Activated CD4-positive, CD25-positive, alpha-beta regulatory T cell treated with anti-CD3 and anti-CD28 coated beads, Interleukin-2, amount 50 U/mL, for 24 hours (primary cell): ENCODE results near the gene MMADHC.
"Not testable (repeated sequence)": the region's sequence is repeated elsewhere in the genome, so short reads cannot be mapped to it uniquely, and the experiment has no call there.

Experiments used
- ATAC-seq, 2 donors: fragments of 150-1000 bp; cut with Tn5 transposase; one replicate each; pipeline ENCODE4 v1.10.0; 2021; ENCODE audit warnings: mild to moderate bottlenecking in 1 of 2, moderate library complexity in 1 of 2

Gene MMADHC

DNA sequence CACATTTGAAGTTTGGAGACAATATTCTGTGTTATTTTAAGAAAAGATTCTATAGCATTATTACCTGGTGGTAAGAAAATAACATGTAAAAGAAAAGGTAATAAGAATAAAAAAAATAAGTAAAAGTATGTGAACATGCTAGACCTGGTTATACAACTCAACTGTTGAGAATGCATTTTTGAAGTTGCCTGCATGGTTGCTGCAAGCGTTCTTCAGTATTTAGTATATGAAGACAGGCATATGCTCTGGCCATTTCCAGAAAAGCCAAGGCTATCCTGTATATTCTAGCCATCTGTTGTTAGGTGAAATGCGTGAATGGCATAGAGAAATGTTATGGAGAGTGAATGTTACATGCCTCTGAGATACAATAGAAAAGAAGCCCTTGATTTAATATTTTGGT, 6.8 kb upstream of the MMADHC start:
- no peak for ATAC-seq

DNA sequence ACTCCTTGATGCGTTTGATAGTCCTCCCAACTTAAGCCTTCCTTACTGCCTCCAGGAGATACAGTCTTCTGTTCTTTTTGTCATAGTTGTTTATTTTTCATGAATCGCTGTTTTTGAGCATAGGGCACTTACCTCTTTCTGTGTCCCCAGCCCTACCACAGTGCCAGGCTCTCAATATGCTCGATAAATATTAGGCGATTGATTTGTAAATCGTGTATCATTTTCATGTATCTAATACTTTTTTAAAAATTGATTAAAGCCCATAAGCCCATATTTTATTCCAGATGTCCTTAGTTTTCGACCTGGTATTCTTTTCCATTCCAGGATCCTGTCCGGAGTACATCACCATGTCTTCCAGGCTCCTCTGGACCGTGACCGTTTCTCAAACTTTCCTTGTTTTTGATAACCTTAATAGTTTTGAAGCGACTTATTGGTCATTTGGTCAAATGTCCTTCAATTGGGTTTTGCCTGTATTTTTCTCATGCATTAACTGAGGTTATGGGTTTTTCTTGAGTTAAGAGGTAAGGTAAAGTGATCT, 444 bp upstream of the MMADHC start:
- ATAC-seq = peak; percentile 2 to 4

DNA sequence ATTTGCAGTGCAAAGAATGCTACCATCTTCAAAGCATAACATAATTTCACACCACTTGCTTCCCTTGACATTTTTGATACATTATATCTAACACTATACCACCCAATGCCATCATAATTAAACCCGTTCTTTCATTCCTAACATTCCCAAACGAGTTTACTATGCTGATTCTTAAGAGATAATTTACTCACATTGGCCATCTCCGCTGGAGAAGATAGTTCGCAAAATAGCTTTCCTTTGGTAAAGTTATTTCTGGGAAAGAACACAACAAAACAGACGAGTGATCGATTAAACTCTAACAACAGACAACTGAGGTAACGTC, 716 bp downstream of the MMADHC start:
- no peak for ATAC-seq

DNA sequence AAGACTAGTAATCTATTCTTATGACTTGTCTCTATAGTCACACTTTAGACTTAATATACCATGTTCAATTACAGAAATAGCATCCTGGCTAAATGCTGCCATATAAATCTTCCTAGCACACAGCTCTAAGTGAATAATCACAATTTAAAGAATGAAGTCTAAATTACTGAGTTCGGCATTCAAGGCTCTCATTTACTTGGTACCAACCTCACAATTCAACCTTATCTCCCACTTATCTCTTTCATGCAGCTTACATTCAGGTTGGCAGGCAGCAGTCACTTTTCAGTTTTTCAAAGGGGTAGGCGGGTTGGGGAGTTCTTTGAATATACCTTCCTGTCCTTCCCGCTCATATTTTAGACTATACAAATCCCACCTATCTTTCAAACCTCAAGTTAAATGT, 1.5 kb downstream of the MMADHC start:
- no peak for ATAC-seq

DNA sequence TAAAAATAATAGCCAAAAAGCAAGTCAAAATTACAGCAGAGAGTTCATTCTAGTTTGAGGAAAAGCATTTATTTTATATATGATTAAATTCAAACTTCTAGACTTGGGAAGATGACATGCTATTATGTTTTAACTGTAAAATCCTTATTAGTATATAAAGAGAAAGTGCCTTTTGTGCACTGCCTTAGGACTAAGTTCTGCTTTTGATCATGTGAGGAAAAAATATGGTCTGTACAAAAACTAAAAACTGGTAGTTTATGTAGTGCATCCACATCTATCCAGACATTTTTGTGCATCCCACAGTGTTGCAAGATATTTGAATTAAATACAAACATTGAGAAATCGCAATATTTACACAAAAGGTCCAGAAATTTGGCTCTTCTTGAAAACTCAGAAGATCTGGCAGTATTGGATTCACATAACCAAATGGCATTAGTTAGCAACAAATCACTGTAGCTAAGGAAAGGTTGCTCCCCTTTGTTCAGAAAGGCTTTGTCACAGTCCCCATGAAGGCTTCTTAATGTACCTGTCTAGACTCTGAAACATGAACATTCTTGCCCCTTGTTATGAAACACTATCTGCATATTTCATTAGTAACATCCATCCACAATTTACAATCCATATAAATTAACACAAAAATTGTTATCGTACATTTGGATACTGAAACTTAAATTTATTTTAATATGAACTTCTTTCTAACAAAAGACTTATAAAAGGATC, 2.2 kb downstream of the MMADHC start:
- no peak for ATAC-seq

DNA sequence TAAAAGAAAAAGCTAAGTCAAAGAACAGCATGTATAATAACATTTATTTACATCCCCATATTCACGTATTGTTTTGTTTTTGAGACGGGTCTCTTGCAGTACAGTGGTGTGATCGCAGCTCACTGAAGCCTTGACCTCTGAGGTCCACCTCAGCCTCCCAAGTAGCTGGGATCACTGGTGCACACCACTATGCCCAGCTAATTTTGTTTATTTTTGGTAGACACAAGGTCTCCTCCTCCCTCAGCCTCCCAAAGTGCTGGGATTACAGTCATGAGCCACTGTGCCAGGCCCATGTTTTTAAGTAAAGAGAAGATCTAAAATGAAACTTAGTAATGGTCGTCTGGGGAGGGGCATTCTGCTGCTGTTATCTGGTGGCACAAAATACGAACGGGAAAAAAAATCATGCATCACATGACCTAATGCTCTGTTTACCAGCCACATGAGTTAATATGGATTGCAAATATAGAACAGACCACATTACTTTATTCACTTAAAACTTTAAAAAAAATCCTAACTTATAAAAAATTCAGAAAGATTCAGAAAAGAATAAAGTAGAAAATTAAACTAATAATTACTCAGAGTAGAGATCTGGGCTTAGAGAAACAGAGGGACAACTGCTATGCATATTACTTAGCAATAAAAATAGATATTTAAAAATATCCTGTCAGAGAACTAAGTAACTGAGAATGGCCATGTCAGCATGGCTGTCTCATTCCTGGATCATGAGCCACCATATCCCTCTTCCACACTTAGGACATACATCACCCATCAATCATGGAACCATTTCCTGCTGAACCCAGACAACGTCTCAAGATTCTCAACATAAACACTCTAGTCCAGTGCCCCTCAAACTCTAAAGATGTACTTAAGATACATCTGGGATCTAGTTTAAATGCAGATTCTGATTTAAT, 7.3 kb downstream of the MMADHC start:
- no peak for ATAC-seq

DNA sequence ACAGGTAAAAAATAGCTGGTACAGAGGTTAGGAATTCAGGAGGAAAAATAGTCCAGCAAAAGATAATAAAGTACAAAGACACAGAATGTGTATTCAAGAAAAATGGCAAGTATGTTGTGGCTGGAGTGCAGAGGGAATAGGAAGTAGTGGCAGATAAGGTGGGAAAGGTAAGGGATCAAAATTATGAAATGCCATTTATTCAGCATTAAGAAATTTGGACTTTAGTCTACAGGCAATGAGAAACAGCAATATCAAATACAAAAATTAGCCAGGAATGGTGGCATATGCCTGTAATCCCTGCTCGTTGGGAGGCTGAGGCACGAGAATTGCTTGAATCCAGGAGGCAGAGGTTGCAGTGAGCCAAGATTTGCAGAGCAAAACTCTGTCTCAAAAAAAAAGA, 10.3 kb downstream of the MMADHC start:
- no peak for ATAC-seq

DNA sequence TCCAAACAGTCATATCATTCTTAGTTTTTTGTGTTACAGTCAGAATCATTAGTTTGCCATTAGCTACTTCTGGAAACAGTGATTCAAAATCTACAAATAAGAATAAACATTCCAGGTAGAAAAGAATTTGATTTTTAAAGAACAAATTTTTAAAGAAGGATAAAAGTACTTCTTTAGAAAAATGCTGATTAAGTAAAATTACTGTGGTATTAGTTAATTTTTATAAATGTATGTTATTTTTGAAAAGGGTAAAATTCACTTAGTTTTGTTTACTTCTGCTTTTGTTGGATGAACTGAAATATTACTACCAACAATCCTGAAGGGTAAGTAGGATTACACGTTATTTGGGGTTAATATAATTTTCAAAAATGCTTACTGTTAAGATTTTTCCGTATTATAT, 11.8 kb downstream of the MMADHC start:
- no peak for ATAC-seq

DNA sequence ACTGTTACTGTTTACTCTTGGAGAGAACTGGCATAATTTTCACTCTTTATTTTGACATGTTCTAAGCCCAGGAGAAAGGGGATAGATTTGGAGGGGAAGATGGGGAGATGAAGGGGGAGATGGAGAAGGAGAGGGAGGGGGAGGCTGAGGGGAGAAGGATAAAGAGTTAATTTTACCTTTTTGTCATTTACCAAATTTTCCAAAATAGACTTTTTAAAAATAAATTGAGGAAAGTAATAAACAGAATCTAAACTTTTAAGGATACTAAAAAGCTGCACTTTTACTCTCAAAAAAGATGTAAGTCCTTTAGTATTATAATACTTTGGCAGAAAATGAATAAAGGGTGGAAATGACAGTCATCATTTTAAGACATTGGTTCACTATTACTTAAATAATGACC, 12.3 kb downstream of the MMADHC start:
- no peak for ATAC-seq

DNA sequence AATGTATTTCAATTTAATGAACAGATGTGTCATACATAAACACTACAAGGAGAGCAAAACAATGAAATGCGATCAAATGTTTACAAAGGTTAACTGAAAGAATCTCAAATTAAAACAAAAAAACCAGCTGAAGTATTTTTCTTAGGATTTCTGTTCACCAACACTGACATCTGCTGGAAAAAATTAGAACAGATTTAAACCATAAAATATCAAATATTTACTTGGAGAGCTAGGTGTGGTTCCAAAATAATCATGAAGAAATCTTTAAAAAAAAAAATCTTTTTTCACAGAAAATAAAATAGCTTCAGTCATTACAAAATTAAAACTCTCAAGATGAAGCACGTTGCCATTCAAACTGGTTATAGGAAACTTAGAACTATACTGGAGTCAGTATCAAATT, 13.8 kb downstream of the MMADHC start:
- ATAC-seq = no peak

DNA sequence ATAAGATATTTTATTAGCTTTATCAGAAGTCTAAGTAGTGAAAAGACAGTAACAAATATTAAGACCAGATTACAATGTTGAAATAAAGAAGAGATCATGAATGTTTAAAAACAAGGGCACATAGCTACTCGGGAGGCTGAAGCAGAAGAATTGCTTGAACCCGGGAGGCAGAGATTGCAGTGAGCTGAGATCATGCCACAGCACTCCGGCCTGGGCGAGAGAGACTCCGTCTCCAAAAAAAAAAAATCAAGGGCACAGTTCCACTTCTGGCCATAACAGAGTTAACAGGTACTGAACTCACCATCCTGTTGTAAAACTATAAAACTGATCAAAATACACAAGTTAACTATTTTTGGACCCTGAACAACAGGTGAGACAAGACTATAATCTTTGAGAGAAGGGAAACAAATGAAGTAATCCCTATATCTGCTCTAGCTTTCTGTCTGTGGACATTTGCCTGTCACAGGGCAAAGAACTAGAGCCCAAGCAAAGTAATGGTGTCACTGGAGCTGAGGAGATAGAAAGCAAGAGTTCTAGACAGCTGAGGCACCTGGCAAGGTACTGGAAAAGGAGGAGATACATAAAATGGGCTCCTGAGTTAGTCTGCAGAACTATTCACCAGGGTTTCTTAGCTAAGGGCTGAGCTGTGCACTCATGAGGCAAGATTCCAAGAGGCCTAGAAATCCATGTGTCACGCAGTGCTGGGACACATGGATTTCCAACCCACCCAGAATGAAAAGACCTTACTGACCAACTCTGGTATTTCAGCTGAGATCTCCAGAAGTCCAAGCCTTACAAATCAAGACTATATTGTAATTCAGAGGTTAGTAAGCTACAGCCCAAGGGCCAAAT, 15.2 kb downstream of the MMADHC start:
- ATAC-seq = no peak

DNA sequence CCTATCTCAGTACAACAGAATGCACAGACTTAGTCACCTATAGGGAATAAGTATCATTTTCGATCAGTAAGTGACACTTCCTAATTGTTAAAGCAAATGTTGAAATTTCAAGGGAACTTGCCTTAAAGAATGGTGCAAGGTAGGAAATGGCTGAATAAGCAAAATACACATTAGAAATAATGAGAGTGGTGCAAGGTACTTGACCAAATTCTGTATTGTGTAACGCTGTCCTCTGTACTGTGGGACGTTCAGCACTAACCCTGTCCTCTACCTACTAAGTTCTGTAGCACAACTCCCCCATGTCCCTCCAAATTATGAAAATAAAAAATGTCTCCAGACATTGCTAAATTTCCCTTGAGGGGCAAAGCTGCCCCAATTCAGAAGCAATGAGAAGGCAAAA, 19.4 kb downstream of the MMADHC start:
- no peak for ATAC-seq

DNA sequence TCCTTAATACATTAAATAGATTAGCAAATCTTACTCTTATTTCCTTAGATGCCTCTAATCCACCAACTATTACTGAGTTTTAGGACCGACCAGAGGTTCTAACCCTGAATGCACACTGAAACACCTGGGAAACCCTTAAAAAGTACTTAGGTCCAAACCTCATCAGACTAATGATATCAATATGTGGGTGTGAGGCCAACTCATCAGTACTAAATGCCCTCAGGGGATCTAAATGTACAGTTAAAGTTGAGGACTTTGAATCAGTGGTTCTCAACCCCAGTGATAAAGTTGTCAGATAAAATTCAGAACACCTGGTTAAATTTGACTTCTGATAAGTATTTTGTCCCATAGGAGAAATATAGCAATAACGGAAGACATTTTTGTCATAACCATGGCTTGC, 20.9 kb downstream of the MMADHC start:
- no peak for ATAC-seq

DNA sequence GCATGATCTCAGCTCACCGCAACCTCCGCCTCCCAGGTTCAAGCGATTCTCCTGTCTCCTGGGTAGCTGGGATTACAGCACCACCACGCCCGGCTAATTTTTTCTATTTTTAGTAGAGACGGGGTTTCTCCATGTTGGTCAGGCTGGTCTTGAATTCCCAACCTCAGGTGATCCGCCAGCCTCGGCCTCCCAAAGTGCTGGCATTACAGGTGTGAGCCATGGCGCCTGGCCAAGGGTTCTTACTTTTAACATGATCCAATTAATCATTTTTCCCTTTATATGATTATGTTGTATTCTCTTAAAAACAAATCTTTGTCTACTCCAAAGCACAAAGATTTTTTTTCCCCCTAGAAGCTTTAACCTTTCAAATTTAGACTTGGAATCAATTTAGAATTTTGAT, 21.9 kb downstream of the MMADHC start:
- ATAC-seq = not testable (repeated sequence)

DNA sequence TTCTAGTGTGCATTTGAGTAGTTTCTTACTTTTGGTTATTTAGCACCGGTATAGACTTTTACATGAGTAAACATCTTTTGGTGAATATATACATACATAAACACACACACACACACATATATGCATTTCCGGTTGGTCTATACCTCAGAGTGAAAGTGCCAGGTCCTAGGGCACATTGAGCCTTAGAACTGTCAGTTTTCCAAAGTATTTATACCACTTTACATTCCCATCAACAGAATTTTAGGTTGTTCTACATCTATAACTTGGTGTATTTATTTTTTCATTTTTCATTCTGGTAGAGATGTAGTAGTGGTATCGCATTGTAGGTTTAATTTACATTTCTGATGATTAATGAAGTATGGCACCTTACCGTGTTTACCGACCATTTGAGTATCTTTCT, 22.6 kb downstream of the MMADHC start:
- no peak for ATAC-seq

DNA sequence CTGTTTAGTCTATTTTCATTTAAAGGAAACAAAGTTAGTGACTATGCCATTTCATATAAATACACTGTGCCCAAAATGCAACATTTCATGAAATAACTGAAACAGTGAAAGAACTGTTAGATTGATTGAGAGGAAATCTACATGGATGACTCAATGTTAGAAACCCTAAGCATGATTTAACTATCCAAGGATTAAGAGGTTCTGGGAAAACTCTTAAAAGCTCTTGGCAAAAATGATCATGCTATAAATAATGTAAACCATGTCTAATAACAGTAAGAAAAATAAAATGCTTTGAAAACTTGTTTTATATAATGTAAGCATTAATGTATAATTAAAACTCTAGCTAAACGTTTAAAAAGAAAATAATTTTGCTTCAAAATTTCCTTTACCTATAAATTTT, 23.5 kb downstream of the MMADHC start:
- no peak for ATAC-seq

DNA sequence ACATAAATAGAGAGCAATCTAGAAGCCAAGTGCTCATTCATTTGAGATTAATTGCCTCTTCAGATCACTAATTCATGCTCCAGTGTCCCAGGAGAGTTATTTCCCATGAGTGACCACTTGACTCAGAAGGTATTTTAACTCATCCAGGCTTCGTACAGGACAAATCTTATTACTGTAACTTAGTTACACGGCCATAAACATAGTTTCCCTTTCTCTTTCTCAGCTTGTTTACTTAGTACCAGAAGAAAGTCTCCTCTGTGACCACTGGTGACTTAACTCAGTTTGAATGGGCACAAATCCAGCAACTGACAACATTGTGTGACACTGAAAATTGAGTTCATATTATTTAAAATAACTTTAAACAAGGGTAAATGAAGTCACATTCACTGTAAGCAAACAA, 25.3 kb downstream of the MMADHC start:
- ATAC-seq = no peak

DNA sequence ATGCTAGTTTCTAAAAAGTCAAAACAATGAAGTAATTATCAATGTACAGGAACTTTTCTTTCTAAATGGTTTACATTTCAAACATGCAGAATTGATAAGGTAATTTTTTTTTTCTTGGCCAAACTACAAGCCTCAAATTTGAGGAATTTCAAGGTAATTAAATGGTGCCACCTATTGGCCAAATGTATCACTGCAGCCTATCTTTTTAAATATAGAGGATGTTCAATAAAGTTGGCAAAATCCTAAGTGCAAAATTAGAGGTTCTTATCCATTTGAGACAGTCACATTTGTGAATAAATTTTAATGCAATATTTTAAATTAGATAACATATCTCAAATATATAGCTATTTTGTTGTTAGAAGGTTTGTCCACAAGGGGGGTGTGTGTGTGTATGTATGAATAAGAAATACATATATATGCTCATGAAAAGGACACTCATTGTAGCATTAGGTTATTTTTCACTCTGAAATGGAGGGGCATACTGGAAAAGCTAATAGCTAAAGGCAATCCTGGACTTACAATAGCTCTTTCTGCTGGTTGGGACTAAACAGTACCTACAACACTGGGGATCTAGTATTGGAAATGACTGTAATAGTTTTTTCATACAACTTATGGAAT, 26.2 kb downstream of the MMADHC start:
- no peak for ATAC-seq

DNA sequence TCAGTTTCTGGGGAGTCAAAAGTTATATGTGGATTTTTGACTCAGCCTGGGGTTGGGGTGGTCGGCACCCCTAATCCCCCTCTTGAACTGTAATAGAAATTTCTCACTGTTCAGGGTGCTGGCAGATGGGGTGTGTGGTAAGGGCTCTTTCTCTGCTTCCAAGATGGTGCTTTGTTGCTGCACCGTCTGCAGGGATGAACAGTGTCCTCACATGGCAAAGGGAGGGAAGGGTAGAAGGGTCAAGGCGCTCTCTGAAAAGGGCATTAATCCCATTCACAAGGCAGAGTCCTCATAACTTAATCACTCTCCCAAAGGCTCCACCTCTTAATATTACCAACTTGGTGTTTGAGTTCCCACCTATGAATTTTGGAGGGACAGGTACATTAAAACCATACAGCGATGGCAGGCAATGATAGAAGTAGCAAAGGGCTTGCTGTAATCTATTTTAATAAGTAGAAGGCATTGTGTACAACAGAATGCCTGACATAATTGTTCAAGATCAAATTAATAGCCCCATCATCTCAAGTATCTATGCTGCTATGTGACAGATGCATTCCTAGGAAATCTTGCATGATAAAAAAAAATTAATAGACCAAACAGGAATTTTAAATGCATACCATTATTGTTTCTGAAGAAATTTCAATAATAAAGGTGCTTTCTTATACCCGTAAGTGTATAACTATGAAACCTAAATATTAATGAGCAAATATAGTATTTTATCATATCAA, 28.1 kb downstream of the MMADHC start:
- no peak for ATAC-seq

DNA sequence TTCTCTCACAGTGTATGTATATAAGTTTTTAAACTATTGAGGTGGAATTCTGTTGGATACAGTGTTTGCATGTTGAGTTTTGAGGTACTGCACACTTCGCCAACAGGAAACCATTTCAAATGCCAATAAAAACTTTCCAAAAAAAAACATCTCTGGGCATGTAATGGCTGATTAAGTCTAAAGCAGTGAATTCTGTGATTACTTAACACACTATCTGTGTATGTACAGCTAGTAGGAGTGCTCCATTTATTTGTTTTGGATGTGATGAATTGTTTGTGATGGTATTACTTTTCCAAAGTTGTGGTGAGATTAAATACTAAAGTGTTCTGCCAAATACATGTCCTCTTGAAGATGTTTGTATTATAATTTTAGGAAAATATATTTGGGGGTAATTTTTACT, 31.1 kb downstream of the MMADHC start:
- no peak for ATAC-seq

DNA sequence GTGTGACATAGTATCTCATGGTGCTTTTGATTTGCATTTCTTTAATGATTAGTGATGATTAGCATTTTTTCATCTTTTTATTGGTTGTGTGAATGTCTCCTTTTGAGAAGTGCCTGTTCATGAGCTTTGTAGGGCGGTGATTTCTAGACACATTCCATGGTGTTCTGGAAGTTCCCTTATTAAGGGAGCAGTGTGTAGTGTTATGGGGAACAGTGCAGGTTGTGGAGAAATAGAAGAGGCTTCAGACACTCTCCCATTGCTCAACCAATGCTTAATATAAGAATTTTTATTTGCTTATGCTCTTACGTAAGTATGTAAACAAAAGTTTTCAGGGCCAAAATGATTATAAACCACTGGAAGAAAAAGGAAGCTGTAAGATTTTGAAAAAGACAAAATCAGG, 34.7 kb downstream of the MMADHC start:
- ATAC-seq = no peak

DNA sequence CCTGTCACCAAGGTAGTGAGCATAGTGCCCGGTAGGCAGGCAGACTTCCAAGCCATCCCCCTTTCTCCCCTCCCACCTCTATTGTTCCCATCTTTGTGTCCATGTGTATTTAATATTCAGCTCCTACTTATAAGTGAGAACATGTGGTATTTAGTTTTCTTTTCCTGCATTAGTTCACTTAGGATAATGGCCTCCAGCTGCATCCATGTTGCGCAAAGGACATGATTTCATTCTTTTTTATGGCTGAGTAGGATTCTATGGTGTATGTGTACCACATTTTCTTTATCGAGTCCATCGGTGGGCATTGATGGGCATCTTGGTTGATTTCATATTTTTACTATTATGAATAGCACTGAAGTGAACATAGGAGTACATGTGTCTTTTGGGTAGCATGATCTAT, 35.3 kb downstream of the MMADHC start:
- ATAC-seq = no peak
